Ishikawa (cell line): ENCODE results near the gene LCE1F.

Experiments used
- CEBPB ChIP-seq: IDR thresholded peaks from 2 replicates; pipeline ENCODE4 v1.6.1; 2012
- CREB1 ChIP-seq: IDR thresholded peaks from 2 replicates; pipeline ENCODE4 v1.6.1; 2012; ENCODE audit warnings: low read depth
- EGR1 ChIP-seq: IDR thresholded peaks from 2 replicates; pipeline ENCODE4 v1.6.1; 2012
- EP300 ChIP-seq: IDR thresholded peaks from 2 replicates; pipeline ENCODE4 v1.6.1; 2012; ENCODE audit warnings: borderline replicate concordance
- FOXM1 ChIP-seq: IDR thresholded peaks from 2 replicates; pipeline ENCODE4 v1.6.1; 2012; ENCODE audit warnings: low read depth, borderline replicate concordance
- MAX ChIP-seq: IDR thresholded peaks from 2 replicates; pipeline ENCODE4 v1.6.1; 2012
- NFIC ChIP-seq: IDR thresholded peaks from 2 replicates; pipeline ENCODE4 v1.6.1; 2012
- RAD21 ChIP-seq: IDR thresholded peaks from 2 replicates; pipeline ENCODE4 v1.6.1; 2012; ENCODE audit warnings: low read depth
- REST ChIP-seq: IDR thresholded peaks from 2 replicates; pipeline ENCODE4 v1.6.1; 2012; ENCODE audit warnings: low read depth, mild to moderate bottlenecking
- TAF1 ChIP-seq: IDR thresholded peaks from 2 replicates; pipeline ENCODE4 v1.6.1; 2012; ENCODE audit warnings: low read depth, mild to moderate bottlenecking
- TCF12 ChIP-seq: IDR thresholded peaks from 2 replicates; pipeline ENCODE4 v1.6.1; 2012; ENCODE audit warnings: low read depth
- TEAD4 ChIP-seq: IDR thresholded peaks from 2 replicates; pipeline ENCODE4 v1.6.1; 2012
- USF1 ChIP-seq: IDR thresholded peaks from 2 replicates; pipeline ENCODE4 v1.6.1; 2012
- YY1 ChIP-seq: IDR thresholded peaks from 2 replicates; pipeline ENCODE4 v1.6.1; 2012; ENCODE audit warnings: low read depth
- ZBTB7A ChIP-seq: IDR thresholded peaks from 2 replicates; pipeline ENCODE4 v1.6.1; 2012; ENCODE audit warnings: low read depth

Gene LCE1F

GRCh38 chr1:152811671-152812070, 36.7 kb downstream of the LCE1F start, which contains the start of gene LCE1B:
Gene LCE1B (plus strand): TSS chr1:152811971. CDS start chr1:152812447, 476 bp downstream.
- TF ChIP-seq NFIC (no peak), ZBTB7A (no peak), TCF12 (no peak), YY1 (no peak), FOXM1 (no peak)

GRCh38 chr1:152817309-152817708, 42.4 kb downstream of the LCE1F start:
- TF ChIP-seq USF1 (no peak), ZBTB7A (no peak), TCF12 (no peak), MAX (no peak), CREB1 (no peak), REST (no peak), FOXM1 (no peak)

- TF ChIP-seq CEBPB (no peak), TAF1 (no peak), REST (no peak), RAD21 (no peak), NFIC (no peak), ZBTB7A (no peak), YY1 (no peak), TCF12 (no peak), TEAD4 (no peak), FOXM1 (no peak), EP300 (no peak)
Measured at GRCh38 chr1:152823294-152823693, 48.4 kb downstream of the LCE1F start.

- TF ChIP-seq TEAD4: no peak
- no peak for TF ChIP-seq EGR1
- no peak for TF ChIP-seq TCF12
- no peak for TF ChIP-seq FOXM1
- TF ChIP-seq RAD21: no peak
- TF ChIP-seq CEBPB: no peak
- TF ChIP-seq EP300: no peak
- TF ChIP-seq CREB1: no peak
- no peak for TF ChIP-seq USF1
Measured at GRCh38 chr1:152824964-152825363, 50.0 kb downstream of the LCE1F start.
